HG03196 (cell line): ENCODE measurements around the gene SND1.

ENCODE experiments used
- ATAC-seq: cut with Tn5 transposase; IDR thresholded peaks from one replicate; pipeline ENCODE4 v1.9.1; 2021; ENCODE audit not compliant: unreplicated experiment

SND1 gene

GRCh38 chr7:127983804-127984332 lies 331.9 kb downstream of the SND1 start:
- ATAC-seq: no peak

DNA sequence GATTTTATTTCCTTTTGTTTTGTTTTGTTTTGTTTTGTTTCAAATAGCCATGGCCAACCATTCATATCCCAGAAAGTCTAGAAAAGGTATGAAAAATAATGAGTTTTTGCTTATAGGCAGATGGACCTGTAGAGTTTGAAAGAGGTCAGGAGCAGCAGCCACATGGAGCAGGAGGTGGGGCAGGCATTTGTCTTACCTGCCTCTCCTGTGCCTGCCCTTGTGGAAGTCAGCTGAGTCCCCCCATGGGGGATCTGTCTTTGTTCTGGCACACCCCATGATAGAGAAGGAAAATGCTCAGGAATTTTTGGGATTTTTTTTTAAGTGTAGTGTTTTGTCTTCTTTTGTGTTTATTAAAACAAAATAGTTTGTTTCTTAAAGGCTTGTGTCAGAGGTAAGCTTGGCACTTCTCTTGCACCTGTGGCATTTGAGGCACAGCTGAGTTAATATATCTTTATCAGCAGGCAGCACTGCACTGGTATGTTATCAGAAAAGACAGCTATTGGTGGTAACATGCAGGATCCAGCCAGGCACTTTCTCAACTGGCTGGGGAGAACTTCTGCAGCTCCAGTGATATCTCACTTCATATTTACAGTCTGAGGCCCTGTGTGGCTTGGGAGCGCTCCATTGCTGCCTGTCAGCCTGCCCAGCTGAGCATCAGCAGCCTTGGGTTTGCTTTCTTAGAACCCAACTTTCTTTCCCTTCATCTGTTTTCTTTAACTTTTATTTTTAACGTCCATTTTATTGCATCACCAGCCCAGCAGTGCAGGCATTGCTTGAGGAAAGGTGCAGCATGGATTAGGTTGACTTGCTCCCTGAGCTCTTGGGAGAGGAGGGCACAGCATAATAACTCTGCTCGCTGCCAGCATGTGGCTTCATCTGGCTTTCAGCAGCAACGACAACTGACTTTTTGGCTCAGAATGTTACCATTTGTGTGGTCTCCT lies 334.9 kb downstream of the SND1 start:
- no peak for ATAC-seq

DNA sequence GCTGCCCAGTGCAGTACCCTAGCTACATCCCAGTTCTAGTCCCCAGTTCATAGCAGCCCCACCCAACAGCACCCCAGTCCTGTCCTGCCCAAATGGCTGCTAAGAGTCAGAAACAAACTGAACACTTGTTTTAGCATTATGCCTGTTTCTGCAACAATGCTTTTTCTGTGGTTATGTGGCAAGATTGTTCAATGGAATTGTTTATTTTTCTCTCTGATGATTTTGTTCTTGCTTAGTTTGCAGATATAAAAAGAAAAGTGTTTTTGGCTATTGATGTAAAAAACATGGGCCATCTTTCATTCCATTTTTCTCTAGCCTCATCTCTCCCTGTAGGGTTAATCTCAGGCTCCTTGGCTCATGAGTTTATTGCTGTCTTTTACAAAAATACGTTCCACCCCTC lies 336.8 kb downstream of the SND1 start:
- no peak for ATAC-seq

- ATAC-seq: no peak
These were observed 341.3 kb downstream of the SND1 start for GRCh38 chr7:127993317-127993716.

DNA sequence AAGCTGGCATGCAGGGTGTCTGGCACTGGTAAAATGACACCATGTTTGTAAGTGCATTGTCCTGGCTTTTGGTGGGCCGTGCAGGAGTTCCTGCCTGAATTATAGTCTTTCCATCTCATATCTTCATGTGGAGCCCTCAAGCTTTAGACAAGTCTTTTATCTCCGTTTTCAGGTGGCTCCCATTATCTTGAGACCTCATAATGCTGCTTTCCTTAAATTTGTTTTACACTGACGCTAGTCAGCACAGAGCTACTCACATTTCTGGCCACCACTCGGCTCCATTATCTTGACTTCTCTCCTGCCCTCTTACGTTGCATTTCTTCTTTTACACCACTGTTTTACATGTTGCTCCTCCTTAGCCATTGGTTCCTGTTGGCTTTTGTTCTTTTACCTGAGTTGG lies 342.0 kb downstream of the SND1 start:
- ATAC-seq: no peak

- no peak for ATAC-seq
These were observed 343.3 kb downstream of the SND1 start for GRCh38 chr7:127995156-127995880.

GRCh38 chr7:127995881-127996215 lies 343.9 kb downstream of the SND1 start:
- no peak for ATAC-seq

DNA sequence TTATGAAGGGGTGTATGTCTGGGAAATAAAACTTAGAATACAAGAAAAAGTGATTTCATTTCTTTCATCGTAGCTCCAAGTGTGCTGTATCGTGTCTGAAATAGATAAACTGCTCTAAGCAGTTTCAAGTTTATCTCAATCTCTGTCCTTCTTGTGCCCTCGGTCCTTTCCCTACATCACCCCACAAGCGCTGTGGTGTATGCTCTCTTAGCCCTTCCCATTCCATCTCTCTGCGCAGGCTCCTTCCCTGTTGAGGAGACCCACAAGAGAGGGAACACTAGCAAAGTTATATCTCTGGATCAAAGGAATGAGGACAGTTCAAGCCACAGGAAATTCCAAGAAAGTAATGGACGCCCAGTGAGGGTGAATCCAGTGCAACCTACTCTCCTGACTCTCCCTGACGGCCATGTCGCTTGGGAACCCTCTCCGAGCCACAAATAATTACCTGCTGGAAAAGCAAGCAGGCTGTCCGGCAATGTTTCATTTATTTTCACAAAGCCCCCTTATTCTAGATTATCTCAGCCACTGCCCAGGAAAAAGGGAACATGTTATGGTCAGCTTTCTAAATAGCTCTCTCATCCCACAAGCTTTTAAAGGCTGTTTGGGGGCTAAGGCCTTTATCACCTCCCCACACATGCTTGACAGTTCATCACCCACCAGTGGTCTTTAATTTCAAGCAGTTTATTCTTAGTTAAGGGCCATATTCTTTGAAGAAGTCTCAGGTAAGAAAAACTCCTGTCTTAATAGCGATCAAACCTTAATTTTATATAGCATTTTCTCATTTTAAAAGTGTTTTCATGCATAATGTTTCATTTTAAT lies 344.5 kb downstream of the SND1 start:
- ATAC-seq: no peak

DNA sequence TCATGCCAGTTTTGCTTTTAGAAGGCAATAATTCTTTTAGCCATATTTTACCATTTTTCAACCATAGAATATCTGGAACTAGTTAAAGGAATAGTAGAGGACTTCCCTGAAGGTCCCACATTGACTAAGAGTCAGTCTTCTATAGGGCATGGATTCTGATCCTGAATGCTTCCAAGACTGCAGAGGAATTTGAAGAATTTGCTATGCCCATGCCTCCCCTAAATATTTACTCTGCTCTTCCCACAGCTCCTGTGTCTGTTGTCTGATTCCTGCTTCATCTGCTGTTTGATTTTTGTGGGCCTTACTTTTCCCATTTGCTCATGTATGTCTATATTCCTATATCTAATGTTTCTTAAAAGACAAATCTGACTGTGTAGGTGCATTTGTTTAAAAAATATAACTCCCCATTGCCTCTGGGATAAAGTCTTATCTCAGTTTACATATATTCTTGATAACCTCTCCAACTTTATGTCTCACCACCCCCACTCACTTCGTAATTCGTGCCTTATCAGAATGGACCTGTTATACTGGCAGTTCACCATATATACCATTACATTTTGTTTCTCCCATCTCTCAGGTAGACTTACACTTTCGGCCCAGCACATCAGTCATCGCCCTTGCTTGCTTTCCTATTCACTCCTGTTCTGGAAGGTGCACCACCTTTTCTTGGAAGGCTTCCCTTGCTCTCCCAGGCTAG lies 345.4 kb downstream of the SND1 start:
- no peak for ATAC-seq

DNA sequence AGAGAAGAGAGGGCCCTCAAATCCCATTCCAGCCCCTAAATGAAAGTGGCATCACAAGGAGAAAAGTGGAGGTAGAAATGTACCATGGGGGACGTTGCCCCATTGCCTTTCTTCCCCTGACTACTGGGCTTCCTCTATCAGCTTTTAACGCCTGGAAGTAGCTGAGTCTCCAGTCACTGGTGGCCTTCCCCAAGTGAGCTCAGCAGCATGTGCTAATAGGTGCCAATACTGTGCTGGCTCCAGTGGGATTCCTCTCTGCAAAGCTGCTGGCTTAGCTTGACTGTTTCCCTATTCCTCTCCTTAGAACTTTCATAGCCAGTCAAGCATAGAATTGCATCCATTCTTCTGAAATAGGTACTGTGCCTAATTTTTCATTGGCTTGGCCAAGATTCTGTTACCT lies 346.7 kb downstream of the SND1 start:
- no peak for ATAC-seq

GRCh38 chr7:128000048-128000447 lies 348.1 kb downstream of the SND1 start:
- ATAC-seq: no peak

GRCh38 chr7:128000854-128001265 lies 348.9 kb downstream of the SND1 start:
- ATAC-seq: peak; percentile 64

DNA sequence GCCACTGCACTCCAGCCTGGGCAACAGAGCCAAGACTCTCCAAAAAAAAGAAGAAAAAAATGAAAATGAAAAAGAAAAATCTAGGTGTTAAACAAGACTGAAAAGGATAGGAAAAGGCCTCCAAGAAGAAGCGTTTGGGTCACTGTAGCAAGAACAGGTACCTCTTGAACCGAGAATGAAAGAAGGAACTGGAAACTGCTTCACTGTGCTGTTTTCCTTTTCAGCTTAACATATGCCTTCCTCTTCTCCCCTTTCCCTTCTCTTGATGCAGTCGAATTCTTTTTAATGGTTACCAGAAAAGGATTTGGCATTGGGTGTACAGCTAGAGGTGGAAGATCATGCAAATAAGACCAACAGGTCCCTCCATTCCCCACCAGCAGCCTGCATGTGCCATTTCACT lies 351.2 kb downstream of the SND1 start:
- ATAC-seq: peak; percentile 52

DNA sequence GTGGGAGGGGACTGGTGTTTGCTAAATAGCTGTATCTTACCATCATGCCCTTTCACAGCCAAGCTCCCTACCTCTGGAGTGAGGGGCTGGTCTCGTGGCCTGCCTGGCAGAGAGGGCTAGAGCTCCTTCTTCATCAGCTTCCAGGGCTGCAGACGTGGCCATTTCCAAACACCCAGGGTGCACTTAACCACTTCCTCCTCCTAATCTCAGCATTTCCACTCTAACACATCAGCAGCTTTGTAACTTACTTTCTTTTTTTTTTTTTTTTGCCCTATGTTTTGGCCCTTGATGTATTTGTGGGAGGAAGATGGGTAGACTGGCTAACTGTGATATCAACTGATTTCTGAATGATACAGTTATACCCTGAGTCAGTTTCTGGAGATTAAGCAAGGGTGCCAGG lies 351.8 kb downstream of the SND1 start:
- no peak for ATAC-seq

DNA sequence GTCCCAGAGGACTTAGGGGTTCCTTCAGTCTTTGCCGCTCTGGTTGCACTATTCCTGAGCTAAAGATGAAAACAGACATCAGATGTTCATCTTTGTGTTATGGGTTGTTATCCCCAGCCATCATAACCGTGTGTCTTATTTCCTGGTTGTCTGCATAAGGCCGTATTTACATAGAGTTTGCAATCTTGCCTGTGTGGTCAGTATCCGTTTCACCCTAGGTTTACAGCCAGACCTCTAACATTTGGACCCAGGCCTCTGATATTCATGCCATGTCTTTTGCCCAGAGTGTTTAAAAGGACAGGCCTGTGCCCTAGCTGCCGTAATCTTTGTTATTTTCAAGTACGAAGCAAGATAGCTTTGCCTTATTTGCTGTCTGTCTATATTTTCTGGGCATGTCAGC lies 352.6 kb downstream of the SND1 start:
- ATAC-seq: no peak

DNA sequence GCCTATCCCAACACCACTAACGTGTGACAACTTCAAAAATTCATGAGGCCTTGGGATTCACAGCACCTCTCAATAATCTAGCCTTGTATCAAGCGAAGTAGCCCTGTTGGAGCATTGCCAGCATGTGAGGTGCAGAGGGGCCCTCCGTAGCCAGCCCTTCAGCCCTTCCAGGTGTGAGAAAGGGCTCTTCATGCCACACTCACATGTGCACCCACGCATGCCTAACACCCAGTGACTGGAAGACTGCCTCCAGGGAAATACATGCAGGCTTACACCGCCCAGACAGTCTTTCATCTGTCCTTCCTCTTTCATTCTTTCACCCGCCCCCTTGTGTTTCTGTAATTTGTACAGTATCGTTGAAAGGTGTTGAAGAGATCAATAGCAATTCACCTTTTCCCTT lies 353.1 kb downstream of the SND1 start:
- no peak for ATAC-seq

DNA sequence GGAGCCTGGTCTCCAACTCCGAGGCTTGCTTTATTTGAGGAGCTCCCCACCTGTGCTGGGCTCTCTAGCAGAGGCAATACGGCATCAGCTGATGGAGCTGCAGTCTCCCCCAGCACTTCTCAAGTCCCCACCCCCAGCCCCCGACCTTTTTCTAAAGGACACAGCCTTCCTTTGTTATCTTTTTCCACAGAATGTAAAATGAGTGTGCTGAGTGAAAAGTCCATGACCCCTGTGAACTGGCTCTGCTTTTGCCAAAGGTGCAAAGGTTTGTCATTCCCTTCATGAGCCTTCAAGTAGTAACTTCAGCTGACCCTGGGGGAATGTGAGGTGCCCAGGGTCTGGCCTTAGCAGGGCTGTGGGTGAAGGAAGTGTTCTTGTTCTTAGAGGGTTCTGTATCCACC lies 353.8 kb downstream of the SND1 start:
- ATAC-seq: no peak

DNA sequence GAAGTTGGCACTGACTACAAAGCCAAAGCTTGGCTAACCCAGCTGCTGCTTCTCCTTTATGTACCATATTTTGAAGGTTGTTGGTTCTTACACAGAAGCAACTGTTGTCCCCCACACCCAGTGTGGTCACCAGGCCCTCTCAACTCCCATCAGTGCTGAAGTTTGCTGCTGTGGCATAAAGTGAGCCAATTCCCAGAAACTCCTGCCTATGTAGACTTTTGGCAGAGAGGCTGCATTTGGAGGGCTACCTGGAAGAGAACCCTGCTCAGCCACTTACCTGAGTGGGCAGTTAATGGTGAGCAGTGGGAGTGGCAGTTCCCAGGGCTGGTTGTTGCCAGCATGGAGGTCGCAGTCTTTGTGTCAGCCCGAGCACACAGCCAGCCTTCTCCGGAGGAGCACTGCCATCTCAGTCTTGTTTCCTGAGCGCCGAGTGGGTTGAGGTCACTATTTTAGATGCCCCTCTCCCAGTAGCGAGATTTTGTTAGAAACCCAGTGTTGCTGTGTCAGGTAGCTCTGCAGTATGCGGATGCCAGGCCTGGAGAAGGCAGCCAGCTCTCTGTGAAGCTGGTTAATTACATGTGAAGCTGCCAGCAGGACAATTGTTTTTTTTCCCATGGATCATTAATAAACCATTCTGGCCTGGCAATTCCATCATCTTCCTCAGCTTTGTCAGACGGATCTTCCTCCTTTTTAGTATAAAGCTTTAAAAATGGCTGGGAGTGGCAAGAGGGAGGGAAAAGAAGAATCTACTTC lies 354.7 kb downstream of the SND1 start:
- no peak for ATAC-seq

DNA sequence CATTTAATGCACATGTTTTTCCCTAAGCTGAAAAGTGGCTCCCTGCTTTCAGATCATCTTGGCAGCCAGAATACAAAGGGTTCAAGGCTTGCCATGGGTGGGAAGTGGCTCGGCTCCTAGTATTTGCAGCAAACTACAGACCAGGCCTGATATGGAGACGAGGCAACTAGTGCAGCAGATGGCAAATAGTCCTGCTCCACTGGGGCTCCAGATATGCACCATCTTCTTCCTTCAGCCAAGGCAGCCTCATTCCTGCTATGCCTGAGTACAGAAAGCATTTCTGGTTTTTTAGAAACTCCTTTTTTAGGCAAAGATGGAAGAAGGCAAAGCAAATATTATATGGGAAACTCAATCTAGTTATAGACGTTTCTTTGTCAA lies 355.3 kb downstream of the SND1 start:
- no peak for ATAC-seq

DNA sequence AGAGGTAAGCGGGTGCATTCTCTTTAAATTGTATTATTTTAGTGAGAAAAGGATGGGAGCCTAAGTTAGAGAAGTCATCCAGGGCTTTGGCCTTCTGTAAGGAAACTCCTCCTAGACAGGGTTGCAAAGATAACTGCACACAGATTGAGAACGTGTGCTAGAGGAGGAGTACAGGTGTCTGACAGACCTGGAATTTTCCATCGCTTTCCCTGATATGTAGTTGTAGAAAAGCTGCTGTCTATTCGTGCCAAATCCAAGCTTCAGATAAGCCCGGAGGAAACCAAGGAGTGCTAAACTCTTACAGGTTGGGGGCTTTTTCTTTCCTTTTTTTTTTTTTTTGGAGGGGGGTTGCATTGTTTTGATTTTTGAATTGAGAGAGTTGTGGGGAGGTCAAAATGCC lies 356.1 kb downstream of the SND1 start:
- no peak for ATAC-seq
